DMS 273 treated with DMSO at 0.1 percent for 48 hours (cell line): ENCODE measurements around the gene DYSF.

Experiments used
- DNase-seq: peaks from one replicate; lab custom pipeline; 2025; lab: John Stamatoyannopoulos, UW

The DYSF gene

GRCh38 chr2:71675296-71675695 is 221.9 kb downstream of the DYSF start:
- no peak for DNase-seq

DNA sequence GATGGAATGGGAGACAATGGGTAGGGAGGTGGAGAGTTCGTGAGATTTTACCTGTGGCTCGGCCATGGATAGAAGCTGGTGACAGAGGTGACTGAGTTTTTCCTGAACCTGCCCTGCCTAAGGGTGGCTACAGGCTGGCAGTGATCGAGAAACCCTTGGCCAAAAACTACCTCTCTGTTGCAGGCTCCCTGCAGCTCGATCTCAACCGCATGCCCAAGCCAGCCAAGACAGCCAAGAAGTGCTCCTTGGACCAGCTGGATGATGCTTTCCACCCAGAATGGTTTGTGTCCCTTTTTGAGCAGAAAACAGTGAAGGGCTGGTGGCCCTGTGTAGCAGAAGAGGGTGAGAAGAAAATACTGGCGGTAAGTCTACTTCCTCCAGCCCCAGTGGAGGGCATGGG is 225.5 kb downstream of the DYSF start:
- DNase-seq: no peak

GRCh38 chr2:71679491-71679890 is 226.1 kb downstream of the DYSF start:
- DNase-seq: no peak

DNA sequence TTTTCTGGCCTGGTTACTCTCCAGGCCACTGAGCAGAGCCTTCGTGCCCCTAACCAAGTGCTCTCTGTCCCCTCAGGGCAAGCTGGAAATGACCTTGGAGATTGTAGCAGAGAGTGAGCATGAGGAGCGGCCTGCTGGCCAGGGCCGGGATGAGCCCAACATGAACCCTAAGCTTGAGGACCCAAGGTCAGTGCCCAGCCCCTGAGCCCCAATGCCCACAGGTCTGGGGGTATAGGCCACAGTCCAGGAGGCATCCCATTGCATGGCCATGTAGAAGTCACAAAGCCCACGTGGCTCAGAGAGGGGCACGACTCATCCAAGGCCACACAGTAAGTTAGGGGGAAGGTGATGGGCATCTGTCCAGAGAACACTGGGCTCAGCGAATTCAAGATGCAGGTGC is 227.6 kb downstream of the DYSF start:
- no peak for DNase-seq

GRCh38 chr2:71681626-71682025 is 228.3 kb downstream of the DYSF start:
- DNase-seq: no peak

GRCh38 chr2:71682341-71682740 is 229.0 kb downstream of the DYSF start:
- no peak for DNase-seq

DNA sequence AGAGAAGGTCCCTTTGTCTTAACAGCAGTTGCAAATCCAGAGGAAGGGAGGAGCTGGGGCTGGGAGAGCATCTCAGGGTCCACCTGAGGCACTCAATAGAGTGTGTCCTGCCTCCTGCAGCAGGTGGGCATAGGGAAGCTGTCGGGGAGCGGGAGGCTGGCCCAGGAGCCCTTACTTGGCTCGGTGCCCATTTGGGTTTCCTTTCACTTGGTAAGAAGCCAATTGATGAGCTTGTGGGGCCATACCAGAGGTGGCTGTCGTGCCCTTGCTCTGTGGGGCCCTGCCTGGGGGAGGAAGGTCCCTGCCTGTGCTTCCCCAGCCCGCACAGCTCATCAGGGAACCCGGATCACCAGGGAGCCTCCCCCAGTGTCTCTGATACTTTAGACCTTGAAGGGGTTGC is 229.7 kb downstream of the DYSF start:
- DNase-seq: no peak

GRCh38 chr2:71683666-71684065 is 230.3 kb downstream of the DYSF start:
- DNase-seq: no peak

DNA sequence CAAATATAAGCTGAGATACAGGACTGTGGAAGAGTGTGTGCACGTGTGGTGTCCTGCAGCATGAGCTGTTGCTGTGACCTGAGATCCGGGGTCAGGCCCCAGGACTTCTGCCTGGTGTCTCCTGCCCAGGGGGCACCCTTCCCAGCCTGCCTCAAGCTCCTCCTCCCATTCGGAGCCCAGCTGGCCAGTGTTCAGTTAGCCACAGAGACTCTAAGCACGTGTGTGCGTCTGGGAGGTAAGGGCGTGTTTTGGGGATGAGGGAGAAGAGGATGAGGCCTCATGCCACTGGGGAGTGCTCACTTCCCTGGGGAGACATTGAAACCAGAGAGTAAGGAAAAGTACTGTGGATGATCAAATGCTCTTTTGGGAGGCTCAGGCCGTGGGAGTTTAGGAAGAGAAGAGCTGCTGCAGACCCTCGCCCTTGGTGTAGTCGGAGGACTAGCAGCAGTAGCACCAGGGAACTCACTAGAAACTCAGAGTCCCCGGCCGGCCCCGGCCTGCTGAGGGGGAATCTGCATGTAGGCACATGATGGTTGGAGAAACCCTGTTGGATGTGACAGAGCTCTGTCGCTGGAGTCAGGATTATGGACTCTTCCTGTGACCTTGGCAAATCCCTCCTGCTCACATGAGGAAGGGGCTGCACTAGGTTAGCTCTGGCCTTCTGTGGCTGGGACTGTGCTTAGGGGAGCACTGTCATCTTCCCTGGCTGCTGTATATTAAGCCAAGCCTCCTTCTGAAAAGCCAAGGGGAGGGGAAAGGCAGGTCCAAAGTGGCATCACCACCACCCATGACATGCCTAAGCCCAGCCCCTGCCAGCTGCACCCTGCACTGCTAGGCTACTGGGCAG is 231.1 kb downstream of the DYSF start:
- no peak for DNase-seq

DNA sequence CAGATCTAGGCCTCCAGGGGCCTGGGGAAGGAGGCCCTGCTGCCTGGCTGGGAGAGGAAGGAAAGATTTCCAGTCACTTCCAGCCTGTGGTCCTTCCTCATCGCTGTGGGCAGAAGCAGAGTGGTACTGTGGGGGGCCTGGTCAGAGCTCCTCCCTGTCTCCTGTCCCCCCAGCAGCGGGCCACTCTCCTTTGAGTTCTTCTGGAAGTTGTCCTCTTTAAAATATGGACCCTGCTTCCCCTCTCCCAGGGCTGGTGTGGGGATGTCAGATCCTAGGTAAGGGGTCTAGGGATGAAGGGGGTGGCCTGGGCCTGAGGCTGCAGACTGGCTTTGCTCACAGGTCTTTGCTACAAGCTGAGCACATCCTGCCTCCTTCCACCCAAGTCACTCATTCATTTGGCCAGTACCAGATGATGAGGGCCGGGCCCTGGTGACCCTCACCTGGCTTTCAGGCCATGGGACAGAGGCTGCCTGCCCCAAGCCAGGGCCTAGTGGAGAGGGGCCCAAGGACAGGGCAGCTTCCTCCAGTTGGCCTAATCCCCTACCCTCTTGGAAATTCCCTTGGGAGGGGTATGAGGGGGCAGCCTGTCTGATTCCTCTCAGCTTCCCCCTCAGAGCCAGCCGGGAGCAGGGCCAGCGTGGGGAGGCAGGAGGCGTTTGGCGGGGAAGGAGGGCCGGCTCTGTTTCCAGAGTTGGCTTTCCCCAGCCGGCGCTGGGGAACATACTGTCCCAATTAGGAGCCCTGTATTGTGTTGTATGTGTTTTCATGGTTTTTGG is 231.9 kb downstream of the DYSF start:
- DNase-seq: no peak

- DNase-seq: no peak
Observed at GRCh38 chr2:71685941-71686611, 232.7 kb downstream of the DYSF start.

GRCh38 chr2:71686781-71687180 is 233.4 kb downstream of the DYSF start:
- DNase-seq: no peak

DNA sequence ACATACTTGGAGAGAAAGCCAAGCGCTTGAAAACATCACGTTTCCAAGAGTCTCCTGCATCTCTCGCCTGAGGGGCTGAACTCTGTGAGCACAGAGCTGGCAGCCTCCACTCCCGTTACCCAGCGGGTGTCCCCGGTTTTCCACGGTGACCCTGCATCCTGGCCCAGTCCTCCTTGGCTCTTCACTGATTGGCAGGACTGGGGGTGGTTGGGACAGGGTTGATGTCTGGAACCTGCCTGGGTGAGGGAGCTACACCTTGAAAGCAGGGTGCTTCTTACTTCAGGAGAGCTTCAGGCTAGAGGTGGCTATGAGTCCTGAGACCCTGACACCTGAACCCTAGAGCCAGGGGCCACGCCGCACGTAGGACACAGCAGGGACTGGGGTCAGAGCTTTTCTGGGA is 234.1 kb downstream of the DYSF start:
- DNase-seq: no peak

GRCh38 chr2:71688530-71688929 is 235.2 kb downstream of the DYSF start:
- no peak for DNase-seq

- DNase-seq: no peak
Observed at GRCh38 chr2:71689393-71689792, 236.0 kb downstream of the DYSF start.

GRCh38 chr2:71689968-71690834 is 236.8 kb downstream of the DYSF start:
- no peak for DNase-seq

DNA sequence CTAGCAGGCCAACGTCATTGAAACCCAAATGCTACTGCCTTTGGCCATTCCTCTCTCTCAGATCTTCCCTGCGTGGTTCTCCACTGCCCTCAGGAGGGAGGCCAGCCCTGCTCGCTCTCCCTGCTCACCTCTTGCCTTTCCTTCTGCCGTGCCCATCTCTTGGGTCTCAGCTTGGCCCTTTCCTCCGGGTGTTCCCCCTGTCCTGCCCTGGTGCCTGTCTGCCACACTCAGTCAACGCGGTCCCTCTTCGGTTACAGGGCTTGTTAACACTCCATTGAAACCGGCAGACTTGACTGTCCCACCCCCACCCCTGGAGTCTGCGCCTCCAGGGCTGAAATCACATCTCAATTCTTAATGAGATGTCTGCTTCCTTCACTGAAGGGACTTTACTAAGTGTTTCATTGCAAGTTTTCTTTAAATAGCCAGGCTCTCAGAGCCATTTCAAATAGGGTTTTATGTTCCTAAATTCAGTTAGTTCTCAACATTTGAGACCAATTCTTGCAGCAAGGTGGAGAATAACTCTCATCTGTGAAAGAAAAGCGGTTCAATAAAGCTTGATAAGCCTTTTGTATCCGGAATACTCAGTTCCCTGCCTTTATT is 237.6 kb downstream of the DYSF start:
- DNase-seq: no peak

- DNase-seq: no peak
Observed at GRCh38 chr2:71691747-71692441, 238.5 kb downstream of the DYSF start.

- DNase-seq: no peak
Observed at GRCh38 chr2:71692621-71693277, 239.4 kb downstream of the DYSF start.
